GM12872 (cell line): ENCODE data around the gene CGB1.
"Not testable (repeated sequence)": the region's sequence is repeated elsewhere in the genome, so short reads cannot be mapped to it uniquely, and the experiment has no call there.

Experiments used
- TF ChIP-seq, protein P1 (sequence below): IDR thresholded peaks from 3 replicates; pipeline ENCODE4 v1.5.1; 2011; ENCODE audit warnings: low read depth, mild to moderate bottlenecking, low read length, moderate library complexity; ENCODE audit not compliant: insufficient read depth

The CGB1 gene

DNA sequence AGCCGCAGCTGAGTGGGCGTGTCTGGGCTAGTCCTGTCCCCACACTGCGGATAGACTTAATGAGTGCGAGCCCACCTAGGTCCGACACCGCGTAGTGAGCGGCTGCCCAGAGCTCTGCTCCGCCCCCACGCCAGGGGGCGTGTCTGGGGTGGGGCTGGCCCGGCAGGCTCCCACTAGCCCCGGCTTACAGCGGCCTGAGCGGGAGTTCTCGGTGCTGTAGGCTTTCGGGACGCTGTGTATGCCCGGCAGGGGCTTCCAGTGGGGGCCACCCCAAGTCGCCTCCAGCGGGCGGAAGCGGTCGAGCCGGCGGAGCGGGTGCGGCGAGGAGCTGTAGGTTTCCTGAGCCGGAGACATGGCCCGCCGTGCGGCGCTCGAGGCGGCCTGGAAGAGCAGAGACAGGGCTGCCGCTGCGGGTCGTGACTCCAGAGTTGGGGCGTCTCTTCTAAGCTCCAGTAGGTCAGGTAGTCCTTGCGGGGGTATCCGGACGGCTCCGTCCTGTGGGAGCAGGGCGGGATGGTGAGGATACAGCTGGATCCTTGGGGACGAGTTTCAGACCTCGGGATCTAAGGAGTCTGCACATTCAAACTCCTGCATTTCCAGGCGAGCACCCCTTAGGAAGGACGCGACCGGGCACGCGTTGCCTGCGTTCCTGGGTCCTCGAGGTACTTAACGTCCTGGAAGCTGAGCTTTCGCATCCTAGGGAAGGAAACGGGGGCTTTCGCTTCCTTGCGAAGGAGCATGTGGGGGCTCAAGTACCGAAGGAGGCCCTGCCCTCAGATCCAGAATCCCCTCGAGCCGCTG lies 19.6 kb upstream of the CGB1 start:
- TF ChIP-seq, protein P1, sequence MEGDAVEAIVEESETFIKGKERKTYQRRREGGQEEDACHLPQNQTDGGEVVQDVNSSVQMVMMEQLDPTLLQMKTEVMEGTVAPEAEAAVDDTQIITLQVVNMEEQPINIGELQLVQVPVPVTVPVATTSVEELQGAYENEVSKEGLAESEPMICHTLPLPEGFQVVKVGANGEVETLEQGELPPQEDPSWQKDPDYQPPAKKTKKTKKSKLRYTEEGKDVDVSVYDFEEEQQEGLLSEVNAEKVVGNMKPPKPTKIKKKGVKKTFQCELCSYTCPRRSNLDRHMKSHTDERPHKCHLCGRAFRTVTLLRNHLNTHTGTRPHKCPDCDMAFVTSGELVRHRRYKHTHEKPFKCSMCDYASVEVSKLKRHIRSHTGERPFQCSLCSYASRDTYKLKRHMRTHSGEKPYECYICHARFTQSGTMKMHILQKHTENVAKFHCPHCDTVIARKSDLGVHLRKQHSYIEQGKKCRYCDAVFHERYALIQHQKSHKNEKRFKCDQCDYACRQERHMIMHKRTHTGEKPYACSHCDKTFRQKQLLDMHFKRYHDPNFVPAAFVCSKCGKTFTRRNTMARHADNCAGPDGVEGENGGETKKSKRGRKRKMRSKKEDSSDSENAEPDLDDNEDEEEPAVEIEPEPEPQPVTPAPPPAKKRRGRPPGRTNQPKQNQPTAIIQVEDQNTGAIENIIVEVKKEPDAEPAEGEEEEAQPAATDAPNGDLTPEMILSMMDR: no peak

- TF ChIP-seq, protein P1: not testable (repeated sequence)
These were observed 12.3 kb upstream of the CGB1 start, which contains the start of gene CGB8 for GRCh38 chr19:49049011-49049410. Gene CGB8, minus strand, starts transcription at chr19:49049111. Its CDS starts 372 bp downstream, at chr19:49048739.

GRCh38 chr19:49043548-49043947 lies 6.9 kb upstream of the CGB1 start, which contains the start of gene CGB5:
Gene CGB5, plus strand, starts transcription at chr19:49043848. Its CDS starts 362 bp downstream, at chr19:49044210.
- TF ChIP-seq, protein P1: not testable (repeated sequence)

GRCh38 chr19:49042177-49042576 lies 5.5 kb upstream of the CGB1 start:
- TF ChIP-seq, protein P1: no peak

GRCh38 chr19:49031642-49032301 lies 4.9 kb downstream of the CGB1 start, which contains the start of gene CGB2:
Gene CGB2, plus strand, starts transcription at chr19:49031890. Its CDS starts 206 bp downstream, at chr19:49032096.
- TF ChIP-seq, protein P1: peak; percentile 50; the same call in 2 of the 3 replicates

DNA sequence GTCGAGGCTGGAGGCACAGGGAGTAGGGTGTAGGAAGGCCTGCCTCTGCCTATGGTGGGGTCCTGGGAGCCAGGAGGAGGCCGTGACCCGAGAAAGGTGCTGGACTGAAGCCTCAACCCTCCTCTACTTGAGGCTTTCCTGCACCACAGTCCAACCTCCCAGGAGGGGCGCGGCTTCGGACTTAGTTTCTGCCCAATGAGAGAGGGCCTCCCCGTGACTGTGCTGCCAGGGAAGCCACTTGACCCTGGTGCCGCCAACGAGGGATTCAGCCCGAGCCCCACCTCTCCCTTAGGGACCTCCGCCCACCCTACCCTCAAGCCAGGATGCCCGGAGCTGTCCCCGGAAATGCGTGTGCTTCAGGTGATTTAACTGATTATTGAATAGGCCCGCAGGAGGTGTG lies 12.5 kb downstream of the CGB1 start, which contains the start of gene CGB3:
Gene CGB3, minus strand, starts transcription at position 101 of the 400 bp plus-strand sequence. CDS start 362 bp downstream, outside the sequence.
- TF ChIP-seq, protein P1: not testable (repeated sequence)

DNA sequence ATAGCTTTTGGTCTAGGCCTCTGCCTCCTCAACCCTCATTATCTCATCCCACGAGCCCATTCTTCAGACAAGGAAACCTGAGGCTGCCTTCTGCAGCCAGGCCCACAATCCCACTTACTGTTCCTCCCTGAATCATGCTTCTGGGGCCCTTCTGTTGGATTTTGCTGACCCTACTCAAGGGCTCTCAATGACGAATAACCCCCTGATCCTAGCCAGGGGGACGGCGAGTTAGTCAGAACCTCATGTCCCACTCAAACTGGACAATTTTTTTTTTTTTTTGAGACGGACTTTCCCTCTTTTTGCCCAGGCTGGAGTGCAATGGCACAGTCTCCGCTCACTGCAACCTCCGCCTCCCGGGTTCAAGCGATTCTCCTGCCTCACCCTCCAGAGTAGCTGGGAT lies 14.6 kb downstream of the CGB1 start:
- TF ChIP-seq, protein P1: no peak
